HEK293 (cell line): ENCODE results near the gene C19orf12.
A peak's percentile ranks its signal among the peaks of the same experiment; 100 is the strongest.

ENCODE experiments used
- CTCF ChIA-PET: fragments of 350-600 bp; formaldehyde crosslinking; extraction: SDS; loops from one replicate; lab custom pipeline; 2021; ENCODE audit warnings: antibody characterized with exemption; lab: Yijun Ruan, JAX
- POLR2A ChIA-PET: fragments of 300-600 bp; formaldehyde crosslinking; extraction: SDS; loops from one replicate; lab custom pipeline; 2020; ENCODE audit warnings: antibody characterized with exemption, inconsistent platforms; lab: Yijun Ruan, JAX
- H3K27ac ChIP-seq: fragments of 200-500 bp; sonication (Bioruptor generic); 2 replicates; pipeline ENCODE4 v1.5.1; 2014; ENCODE audit warnings: low read depth, low read length, control low read depth, inconsistent platforms; ENCODE audit errors: extremely low read depth
- H3K36me3 ChIP-seq, 2 experiments: fragments of 200-500 bp in 1 of 2; sonication (Bioruptor generic) in 1 of 2; 1 replicate in 1 of 2; 2 replicates in 1 of 2; pipeline ENCODE4 v1.5.1; 2014 to 2017; ENCODE audit warnings: inconsistent platforms in 2 of 2, low read length in 2 of 2; ENCODE audit not compliant: control insufficient read depth in 2 of 2, insufficient read depth in 1 of 2
- H3K4me1 ChIP-seq: fragments of 200-500 bp; sonication (Bioruptor generic); 2 replicates; pipeline ENCODE4 v1.5.1; 2014; ENCODE audit warnings: mild to moderate bottlenecking, low read length, inconsistent platforms; ENCODE audit not compliant: control insufficient read depth, insufficient read depth
- H3K4me3 ChIP-seq: 2 replicates; pipeline ENCODE4 v1.5.1; 2011; ENCODE audit warnings: low read depth, mild to moderate bottlenecking, control low read depth, low read length, moderate library complexity
- H3K9me3 ChIP-seq: fragments of 200-500 bp; sonication (Bioruptor generic); 2 replicates; pipeline ENCODE4 v1.5.1; 2014; ENCODE audit warnings: low read depth, low read length, inconsistent platforms; ENCODE audit not compliant: control insufficient read depth, insufficient read depth
- KLF7 ChIP-seq: fragments of 450-650 bp; formaldehyde crosslinking; IDR thresholded peaks from 2 replicates; pipeline ENCODE4 v1.5.1; 2016; ENCODE audit warnings: missing biosample characterization, missing genetic modification characterization, borderline replicate concordance
- SCRT1 ChIP-seq: fragments of 450-650 bp; formaldehyde crosslinking; IDR thresholded peaks from 2 replicates; pipeline ENCODE4 v1.5.1; 2016; ENCODE audit warnings: missing biosample characterization, missing genetic modification characterization, borderline replicate concordance
- SCRT2 ChIP-seq: fragments of 450-650 bp; formaldehyde crosslinking; IDR thresholded peaks from 2 replicates; pipeline ENCODE4 v1.5.1; 2016; ENCODE audit warnings: missing biosample characterization, missing genetic modification characterization
- ZBTB1 ChIP-seq: fragments of 450-650 bp; formaldehyde crosslinking; IDR thresholded peaks from 2 replicates; pipeline ENCODE4 v1.5.1; 2016; ENCODE audit warnings: missing biosample characterization, missing genetic modification characterization
- ZBTB7A ChIP-seq: fragments of 450-650 bp; formaldehyde crosslinking; IDR thresholded peaks from 2 replicates; pipeline ENCODE4 v1.5.1; 2016; ENCODE audit warnings: low read depth, missing biosample characterization, missing genetic modification characterization
- ZNF311 ChIP-seq: fragments of 450-650 bp; formaldehyde crosslinking; IDR thresholded peaks from 2 replicates; pipeline ENCODE4 v1.5.1; 2017; ENCODE audit warnings: missing biosample characterization, missing genetic modification characterization, borderline replicate concordance
- ZNF423 ChIP-seq: fragments of 450-650 bp; formaldehyde crosslinking; IDR thresholded peaks from 2 replicates; pipeline ENCODE4 v1.5.1; 2016; ENCODE audit warnings: missing biosample characterization, missing genetic modification characterization
- ZNF514 ChIP-seq: fragments of 450-650 bp; formaldehyde crosslinking; IDR thresholded peaks from 2 replicates; pipeline ENCODE4 v1.5.1; 2016; ENCODE audit warnings: missing biosample characterization, missing genetic modification characterization
- ZNF585B ChIP-seq: fragments of 450-650 bp; formaldehyde crosslinking; IDR thresholded peaks from 2 replicates; pipeline ENCODE4 v1.5.1; 2016; ENCODE audit warnings: missing biosample characterization, missing genetic modification characterization
- ZNF76 ChIP-seq: fragments of 450-650 bp; formaldehyde crosslinking; IDR thresholded peaks from 2 replicates; pipeline ENCODE4; 2016; ENCODE audit warnings: low read depth, missing biosample characterization, missing genetic modification characterization, borderline replicate concordance
- ZNF768 ChIP-seq: fragments of 450-650 bp; formaldehyde crosslinking; IDR thresholded peaks from 2 replicates; pipeline ENCODE4 v1.5.1; 2018; ENCODE audit warnings: missing biosample characterization, mild to moderate bottlenecking, missing genetic modification characterization
- TF ChIP-seq, protein P1 (sequence below): fragments of 450-650 bp; formaldehyde crosslinking; IDR thresholded peaks from 2 replicates; pipeline ENCODE4 v1.5.1; 2016; ENCODE audit warnings: missing biosample characterization, missing genetic modification characterization
- TF ChIP-seq, protein P2 (sequence below): fragments of 450-650 bp; formaldehyde crosslinking; IDR thresholded peaks from 2 replicates; pipeline ENCODE4 v1.5.1; 2016; ENCODE audit warnings: missing biosample characterization, missing genetic modification characterization
- TF ChIP-seq, protein P3 (sequence below): fragments of 450-650 bp; formaldehyde crosslinking; IDR thresholded peaks from 2 replicates; pipeline ENCODE4 v1.5.1; 2016; ENCODE audit warnings: missing biosample characterization, missing genetic modification characterization
- TF ChIP-seq, protein P4 (sequence below): fragments of 450-650 bp; formaldehyde crosslinking; IDR thresholded peaks from 2 replicates; pipeline ENCODE4 v1.5.1; 2016; ENCODE audit warnings: missing biosample characterization, missing genetic modification characterization
- TF ChIP-seq, protein P5 (sequence below): fragments of 450-650 bp; formaldehyde crosslinking; IDR thresholded peaks from 2 replicates; pipeline ENCODE4 v1.5.1; 2017; ENCODE audit warnings: missing biosample characterization, missing genetic modification characterization
- TF ChIP-seq, protein P6 (sequence below): fragments of 450-650 bp; formaldehyde crosslinking; IDR thresholded peaks from 2 replicates; pipeline ENCODE4 v1.5.1; 2016; ENCODE audit warnings: missing biosample characterization, missing genetic modification characterization

C19orf12 gene

DNA sequence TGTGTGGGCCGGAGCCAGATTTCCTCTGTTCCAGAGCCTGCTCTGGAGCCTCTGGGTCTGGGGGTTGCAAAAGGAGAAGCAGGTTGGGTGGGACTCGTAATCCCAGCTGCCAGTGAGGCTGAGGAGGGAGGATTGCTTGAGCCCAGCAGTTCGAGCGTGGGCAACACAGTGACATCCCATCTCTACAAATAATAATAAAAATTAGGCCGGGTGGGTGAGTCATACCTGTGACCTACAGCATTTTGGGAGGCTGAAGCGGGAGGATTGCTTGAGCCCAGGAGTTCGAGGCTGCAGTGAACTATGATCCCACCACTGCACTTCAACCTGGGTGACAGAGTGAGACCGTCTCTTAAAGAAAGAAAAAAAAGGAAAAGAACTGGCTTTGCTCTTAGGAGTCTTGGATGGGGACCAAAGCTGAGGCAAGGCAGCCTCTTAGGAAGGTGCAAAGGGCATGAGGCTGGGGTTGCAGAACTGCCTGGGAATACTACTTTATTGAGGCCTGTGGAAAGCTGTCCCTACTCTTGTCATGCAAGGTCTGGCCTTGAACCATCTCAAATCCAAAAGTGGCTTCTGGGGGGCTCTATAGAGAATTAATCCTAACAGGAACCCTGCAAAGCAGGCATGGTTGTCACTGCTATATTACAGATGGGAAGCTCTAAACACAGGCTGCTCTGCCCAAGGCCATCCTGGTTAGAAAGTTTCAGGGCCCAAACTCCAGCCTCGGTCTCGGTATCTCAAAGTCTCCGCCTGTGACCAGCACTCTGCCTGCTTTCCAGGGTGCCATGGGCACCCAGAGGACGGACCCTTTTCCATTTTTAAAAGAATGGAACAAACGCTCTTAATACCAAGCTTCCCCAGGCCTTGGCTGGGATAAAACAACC is 880 bp upstream of the C19orf12 start (continued):
- TF ChIP-seq, protein P1, sequence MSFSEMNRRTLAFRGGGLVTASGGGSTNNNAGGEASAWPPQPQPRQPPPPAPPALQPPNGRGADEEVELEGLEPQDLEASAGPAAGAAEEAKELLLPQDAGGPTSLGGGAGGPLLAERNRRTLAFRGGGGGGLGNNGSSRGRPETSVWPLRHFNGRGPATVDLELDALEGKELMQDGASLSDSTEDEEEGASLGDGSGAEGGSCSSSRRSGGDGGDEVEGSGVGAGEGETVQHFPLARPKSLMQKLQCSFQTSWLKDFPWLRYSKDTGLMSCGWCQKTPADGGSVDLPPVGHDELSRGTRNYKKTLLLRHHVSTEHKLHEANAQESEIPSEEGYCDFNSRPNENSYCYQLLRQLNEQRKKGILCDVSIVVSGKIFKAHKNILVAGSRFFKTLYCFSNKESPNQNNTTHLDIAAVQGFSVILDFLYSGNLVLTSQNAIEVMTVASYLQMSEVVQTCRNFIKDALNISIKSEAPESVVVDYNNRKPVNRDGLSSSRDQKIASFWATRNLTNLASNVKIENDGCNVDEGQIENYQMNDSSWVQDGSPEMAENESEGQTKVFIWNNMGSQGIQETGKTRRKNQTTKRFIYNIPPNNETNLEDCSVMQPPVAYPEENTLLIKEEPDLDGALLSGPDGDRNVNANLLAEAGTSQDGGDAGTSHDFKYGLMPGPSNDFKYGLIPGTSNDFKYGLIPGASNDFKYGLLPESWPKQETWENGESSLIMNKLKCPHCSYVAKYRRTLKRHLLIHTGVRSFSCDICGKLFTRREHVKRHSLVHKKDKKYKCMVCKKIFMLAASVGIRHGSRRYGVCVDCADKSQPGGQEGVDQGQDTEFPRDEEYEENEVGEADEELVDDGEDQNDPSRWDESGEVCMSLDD (tag by site-specific recombination): 0 out of 2 replicates have a peak, but pooled peaks have one; percentile 16

DNA sequence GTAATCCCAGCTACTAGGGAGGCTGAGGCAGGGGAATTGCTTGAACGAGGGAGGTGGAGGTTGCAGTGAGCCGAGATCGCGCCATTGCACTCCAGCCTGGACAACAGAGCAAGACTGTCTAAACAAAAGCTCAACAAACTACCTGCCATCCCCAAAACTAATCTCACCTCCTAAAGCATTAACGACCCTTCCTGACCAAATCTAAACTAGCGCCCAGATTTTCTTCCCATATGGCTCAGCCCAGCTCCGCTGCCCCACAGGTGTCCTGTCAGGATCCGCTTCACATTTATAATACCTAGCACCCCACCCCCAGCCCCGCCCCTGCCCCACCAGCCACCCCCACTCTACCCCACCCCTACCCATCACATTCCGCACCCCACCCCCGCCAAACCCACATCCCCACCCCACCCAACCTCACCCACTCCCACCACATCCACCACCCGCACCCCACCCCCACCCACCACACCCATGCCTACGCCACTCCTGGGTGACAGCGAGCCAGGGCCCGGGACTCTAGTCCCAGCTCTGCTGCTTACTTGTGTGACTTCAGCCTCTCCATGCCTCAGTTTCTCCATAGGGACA is 599 bp downstream of the C19orf12 start:
- no peaks in the 10 kb centered on the region for H3K9me3 ChIP-seq
- peaks cover 16% of the 10 kb centered on the region for H3K4me1 ChIP-seq
- H3K36me3 ChIP-seq: peaks cover 0 to 10% of the 10 kb centered on the region in 2 experiments; a peak in 1 of 3 replicates
- H3K4me3 ChIP-seq: peak overlapping the region; percentile 65
- ChIA-PET POLR2A (interaction anchor here (0.5 to 4.5 kb wide), 21 partner anchors 8 to 1920 kb away, joined by 3 to 40 read pairs (median 4); partner anchors contain the start of genes CCNE1, PLEKHF1 and POP4), CTCF (interaction anchor here (0.6 to 13.2 kb wide), 14 partner anchors 9 to 1347 kb away, joined by 3 to 299 read pairs (median 6); partner anchors contain the start of gene POP4)
- H3K27ac ChIP-seq: peak overlapping the region; percentile 96
- TF ChIP-seq, protein P2, sequence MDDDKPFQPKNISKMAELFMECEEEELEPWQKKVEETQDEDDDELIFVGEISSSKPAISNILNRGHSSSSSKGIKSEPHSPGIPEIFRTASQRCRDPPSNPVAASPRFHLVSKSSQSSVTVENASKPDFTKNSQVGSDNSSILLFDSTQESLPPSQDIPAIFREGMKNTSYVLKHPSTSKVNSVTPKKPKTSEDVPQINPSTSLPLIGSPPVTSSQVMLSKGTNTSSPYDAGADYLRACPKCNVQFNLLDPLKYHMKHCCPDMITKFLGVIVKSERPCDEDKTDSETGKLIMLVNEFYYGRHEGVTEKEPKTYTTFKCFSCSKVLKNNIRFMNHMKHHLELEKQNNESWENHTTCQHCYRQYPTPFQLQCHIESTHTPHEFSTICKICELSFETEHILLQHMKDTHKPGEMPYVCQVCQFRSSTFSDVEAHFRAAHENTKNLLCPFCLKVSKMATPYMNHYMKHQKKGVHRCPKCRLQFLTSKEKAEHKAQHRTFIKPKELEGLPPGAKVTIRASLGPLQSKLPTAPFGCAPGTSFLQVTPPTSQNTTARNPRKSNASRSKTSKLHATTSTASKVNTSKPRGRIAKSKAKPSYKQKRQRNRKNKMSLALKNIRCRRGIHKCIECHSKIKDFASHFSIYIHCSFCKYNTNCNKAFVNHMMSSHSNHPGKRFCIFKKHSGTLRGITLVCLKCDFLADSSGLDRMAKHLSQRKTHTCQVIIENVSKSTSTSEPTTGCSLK (tag by site-specific recombination): no peak
- TF ChIP-seq ZNF514 (tag by site-specific recombination) (no peak), ZNF76 (tag by site-specific recombination) (no peak), SCRT2 (tag by site-specific recombination) (peak; percentile 75), SCRT1 (tag by site-specific recombination) (0 out of 2 replicates have a peak, but pooled peaks have one; percentile 14), KLF7 (tag by site-specific recombination) (0 out of 2 replicates have a peak, but pooled peaks have one; percentile 69), ZBTB7A (tag by site-specific recombination) (no peak), ZNF768 (tag by site-specific recombination) (no peak), ZNF585B (tag by site-specific recombination) (no peak), ZBTB1 (no peak), ZNF423 (0 out of 2 replicates have a peak, but pooled peaks have one; percentile 22), ZNF311 (tag by site-specific recombination) (no peak)
- TF ChIP-seq, protein P3, sequence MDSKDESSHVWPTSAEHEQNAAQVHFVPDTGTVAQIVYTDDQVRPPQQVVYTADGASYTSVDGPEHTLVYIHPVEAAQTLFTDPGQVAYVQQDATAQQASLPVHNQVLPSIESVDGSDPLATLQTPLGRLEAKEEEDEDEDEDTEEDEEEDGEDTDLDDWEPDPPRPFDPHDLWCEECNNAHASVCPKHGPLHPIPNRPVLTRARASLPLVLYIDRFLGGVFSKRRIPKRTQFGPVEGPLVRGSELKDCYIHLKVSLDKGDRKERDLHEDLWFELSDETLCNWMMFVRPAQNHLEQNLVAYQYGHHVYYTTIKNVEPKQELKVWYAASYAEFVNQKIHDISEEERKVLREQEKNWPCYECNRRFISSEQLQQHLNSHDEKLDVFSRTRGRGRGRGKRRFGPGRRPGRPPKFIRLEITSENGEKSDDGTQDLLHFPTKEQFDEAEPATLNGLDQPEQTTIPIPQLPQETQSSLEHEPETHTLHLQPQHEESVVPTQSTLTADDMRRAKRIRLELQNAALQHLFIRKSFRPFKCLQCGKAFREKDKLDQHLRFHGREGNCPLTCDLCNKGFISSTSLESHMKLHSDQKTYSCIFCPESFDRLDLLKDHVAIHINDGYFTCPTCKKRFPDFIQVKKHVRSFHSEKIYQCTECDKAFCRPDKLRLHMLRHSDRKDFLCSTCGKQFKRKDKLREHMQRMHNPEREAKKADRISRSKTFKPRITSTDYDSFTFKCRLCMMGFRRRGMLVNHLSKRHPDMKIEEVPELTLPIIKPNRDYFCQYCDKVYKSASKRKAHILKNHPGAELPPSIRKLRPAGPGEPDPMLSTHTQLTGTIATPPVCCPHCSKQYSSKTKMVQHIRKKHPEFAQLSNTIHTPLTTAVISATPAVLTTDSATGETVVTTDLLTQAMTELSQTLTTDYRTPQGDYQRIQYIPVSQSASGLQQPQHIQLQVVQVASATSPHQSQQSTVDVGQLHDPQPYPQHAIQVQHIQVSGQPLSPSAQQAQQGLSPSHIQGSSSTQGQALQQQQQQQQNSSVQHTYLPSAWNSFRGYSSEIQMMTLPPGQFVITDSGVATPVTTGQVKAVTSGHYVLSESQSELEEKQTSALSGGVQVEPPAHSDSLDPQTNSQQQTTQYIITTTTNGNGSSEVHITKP (tag by site-specific recombination): peak; percentile 83
- TF ChIP-seq, protein P4, sequence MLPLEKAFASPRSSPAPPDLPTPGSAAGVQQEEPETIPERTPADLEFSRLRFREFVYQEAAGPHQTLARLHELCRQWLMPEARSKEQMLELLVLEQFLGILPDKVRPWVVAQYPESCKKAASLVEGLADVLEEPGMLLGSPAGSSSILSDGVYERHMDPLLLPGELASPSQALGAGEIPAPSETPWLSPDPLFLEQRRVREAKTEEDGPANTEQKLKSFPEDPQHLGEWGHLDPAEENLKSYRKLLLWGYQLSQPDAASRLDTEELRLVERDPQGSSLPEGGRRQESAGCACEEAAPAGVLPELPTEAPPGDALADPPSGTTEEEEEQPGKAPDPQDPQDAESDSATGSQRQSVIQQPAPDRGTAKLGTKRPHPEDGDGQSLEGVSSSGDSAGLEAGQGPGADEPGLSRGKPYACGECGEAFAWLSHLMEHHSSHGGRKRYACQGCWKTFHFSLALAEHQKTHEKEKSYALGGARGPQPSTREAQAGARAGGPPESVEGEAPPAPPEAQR: no peak
- TF ChIP-seq, protein P5, sequence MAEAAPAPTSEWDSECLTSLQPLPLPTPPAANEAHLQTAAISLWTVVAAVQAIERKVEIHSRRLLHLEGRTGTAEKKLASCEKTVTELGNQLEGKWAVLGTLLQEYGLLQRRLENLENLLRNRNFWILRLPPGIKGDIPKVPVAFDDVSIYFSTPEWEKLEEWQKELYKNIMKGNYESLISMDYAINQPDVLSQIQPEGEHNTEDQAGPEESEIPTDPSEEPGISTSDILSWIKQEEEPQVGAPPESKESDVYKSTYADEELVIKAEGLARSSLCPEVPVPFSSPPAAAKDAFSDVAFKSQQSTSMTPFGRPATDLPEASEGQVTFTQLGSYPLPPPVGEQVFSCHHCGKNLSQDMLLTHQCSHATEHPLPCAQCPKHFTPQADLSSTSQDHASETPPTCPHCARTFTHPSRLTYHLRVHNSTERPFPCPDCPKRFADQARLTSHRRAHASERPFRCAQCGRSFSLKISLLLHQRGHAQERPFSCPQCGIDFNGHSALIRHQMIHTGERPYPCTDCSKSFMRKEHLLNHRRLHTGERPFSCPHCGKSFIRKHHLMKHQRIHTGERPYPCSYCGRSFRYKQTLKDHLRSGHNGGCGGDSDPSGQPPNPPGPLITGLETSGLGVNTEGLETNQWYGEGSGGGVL: 0 out of 2 replicates have a peak, but pooled peaks have one; percentile 9
- TF ChIP-seq, protein P6, sequence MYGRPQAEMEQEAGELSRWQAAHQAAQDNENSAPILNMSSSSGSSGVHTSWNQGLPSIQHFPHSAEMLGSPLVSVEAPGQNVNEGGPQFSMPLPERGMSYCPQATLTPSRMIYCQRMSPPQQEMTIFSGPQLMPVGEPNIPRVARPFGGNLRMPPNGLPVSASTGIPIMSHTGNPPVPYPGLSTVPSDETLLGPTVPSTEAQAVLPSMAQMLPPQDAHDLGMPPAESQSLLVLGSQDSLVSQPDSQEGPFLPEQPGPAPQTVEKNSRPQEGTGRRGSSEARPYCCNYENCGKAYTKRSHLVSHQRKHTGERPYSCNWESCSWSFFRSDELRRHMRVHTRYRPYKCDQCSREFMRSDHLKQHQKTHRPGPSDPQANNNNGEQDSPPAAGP (tag by site-specific recombination): peak; percentile 53
